IMR-90 (cell line): ENCODE measurements around the gene KCNIP3.

Experiments
- BHLHE40 ChIP-seq: fragments of 150-350 bp; IDR thresholded peaks from 2 replicates; pipeline ENCODE4 v1.6.1; 2016; ENCODE audit warnings: mild to moderate bottlenecking, low read depth, low read length
- CEBPB ChIP-seq: IDR thresholded peaks from 2 replicates; pipeline ENCODE4 v1.6.1; 2012; ENCODE audit warnings: low read depth, low read length, improper control_type of control experiment
- MAZ ChIP-seq: IDR thresholded peaks from 2 replicates; pipeline ENCODE4 v1.6.1; 2012; ENCODE audit warnings: low read depth, mild to moderate bottlenecking, low read length, improper control_type of control experiment, moderate library complexity, borderline replicate concordance
- MXI1 ChIP-seq: IDR thresholded peaks from 2 replicates; pipeline ENCODE4 v1.6.1; 2012; ENCODE audit warnings: low read depth, mild to moderate bottlenecking, low read length, moderate library complexity, borderline replicate concordance
- POLR2A ChIP-seq: IDR thresholded peaks from 2 replicates; pipeline ENCODE4 v1.6.1; 2012; ENCODE audit warnings: mild to moderate bottlenecking, low read depth, low read length
- RCOR1 ChIP-seq: IDR thresholded peaks from 2 replicates; pipeline ENCODE4 v1.6.1; 2012; ENCODE audit warnings: mild to moderate bottlenecking, low read length, improper control_type of control experiment; ENCODE audit not compliant: insufficient replicate concordance
- TF ChIP-seq, protein P1 (sequence below): conservative IDR thresholded peaks from 2 replicates; pipeline ENCODE4 v1.5.1; 2012; ENCODE audit warnings: mild to moderate bottlenecking, low read depth, low read length, improper control_type of control experiment

DNA sequence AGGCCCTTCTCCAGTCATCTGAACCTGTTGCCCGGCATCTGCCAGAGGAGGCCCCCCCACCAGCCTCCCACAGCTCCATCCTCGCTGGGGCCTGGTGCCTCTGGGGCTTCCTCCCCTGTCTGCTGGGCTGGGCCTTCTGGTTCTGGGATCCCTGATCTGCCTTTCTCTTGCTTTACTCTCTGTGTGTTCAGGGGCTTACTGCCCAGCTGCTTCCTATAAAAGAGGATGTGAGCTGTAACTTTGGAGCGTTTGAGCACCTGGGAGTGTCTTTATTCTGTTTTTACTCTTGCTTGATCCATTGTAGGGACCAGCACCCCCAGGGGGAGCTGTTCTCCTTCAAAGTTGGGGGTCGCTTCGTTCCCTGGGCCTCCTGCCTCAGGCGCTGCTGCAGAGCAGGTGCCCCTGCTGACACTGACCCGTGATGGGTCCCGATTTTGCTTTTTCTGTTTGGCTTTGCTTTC, 82.3 kb downstream of the KCNIP3 start:
- TF ChIP-seq, protein P1, sequence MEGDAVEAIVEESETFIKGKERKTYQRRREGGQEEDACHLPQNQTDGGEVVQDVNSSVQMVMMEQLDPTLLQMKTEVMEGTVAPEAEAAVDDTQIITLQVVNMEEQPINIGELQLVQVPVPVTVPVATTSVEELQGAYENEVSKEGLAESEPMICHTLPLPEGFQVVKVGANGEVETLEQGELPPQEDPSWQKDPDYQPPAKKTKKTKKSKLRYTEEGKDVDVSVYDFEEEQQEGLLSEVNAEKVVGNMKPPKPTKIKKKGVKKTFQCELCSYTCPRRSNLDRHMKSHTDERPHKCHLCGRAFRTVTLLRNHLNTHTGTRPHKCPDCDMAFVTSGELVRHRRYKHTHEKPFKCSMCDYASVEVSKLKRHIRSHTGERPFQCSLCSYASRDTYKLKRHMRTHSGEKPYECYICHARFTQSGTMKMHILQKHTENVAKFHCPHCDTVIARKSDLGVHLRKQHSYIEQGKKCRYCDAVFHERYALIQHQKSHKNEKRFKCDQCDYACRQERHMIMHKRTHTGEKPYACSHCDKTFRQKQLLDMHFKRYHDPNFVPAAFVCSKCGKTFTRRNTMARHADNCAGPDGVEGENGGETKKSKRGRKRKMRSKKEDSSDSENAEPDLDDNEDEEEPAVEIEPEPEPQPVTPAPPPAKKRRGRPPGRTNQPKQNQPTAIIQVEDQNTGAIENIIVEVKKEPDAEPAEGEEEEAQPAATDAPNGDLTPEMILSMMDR = peak; percentile 13; the same call in 1 of the 2 replicates
- no peak for TF ChIP-seq BHLHE40
- TF ChIP-seq POLR2A = no peak
- TF ChIP-seq MXI1 = no peak
- TF ChIP-seq MAZ = no peak
- no peak for TF ChIP-seq CEBPB
- TF ChIP-seq RCOR1 = no peak
